ENCODE results near the gene LNP1. TPM values are rescaled to one million over a fixed set of nuclear protein-coding genes. Genes with fewer than 3 reads are reported as not detected.

LNP1 gene
- total RNA-seq, 2 donors from 2014 or later = 1.0 to 2.9 TPM

- Mint-ChIP-seq H3K27me3 (peaks cover 11 to 24% of the 10 kb centered on the region in 2 donors), H3K4me3 (peak within 1 kb of the TSS; percentile 84), H3K4me1 (ENCODE audit: low read depth in 2 of 2) (peaks cover 0 to 16% of the 10 kb centered on the region in 2 donors), H3K27ac (peak within 1 kb of the TSS; percentile 48 to 66), H3K36me3 (no peaks in the 10 kb centered on the region), H3K9me3 (no peaks in the 10 kb centered on the region)
- DNase-seq (ENCODE audit: low spot score) = peak; percentile 93
- ATAC-seq = peak; percentile 98 to 99
Measured at GRCh38 chr3:100492059-100493006, 91.0 kb downstream of the LNP1 start, which contains the start of gene TMEM45A. TSS of gene TMEM45A (plus strand) at chr3:100492619. CDS start at chr3:100555212, 62,593 bp downstream.

- Mint-ChIP-seq H3K4me3 (no peak overlapping the region), H3K27ac (no peak overlapping the region)
Measured at GRCh38 chr3:100496711-100497261, 95.4 kb downstream of the LNP1 start.

DNA sequence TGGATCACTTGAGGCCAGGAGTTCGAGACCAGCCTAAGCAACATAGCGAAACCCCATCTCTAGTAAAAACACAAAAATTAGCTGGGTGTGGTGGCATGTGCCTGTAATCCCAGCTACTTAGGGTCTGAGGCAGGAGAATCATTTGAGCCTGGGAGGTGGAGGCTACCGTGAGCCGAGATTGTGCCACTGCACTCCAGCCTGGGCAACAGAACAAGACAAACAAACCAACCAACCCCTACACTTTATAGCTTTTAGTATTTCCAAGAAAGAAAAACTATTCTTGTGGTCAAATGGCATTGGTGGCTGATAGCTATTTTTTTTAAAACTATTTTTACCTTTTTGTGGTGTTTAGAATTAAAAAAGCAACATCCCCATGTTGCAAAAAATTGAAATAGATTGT, 98.3 kb downstream of the LNP1 start:
- H3K9me3 Mint-ChIP-seq = no peaks in the 10 kb centered on the region
- H3K27ac Mint-ChIP-seq = no peak overlapping the region
- no peak for ATAC-seq
- H3K27me3 Mint-ChIP-seq = peaks cover 22 to 31% of the 10 kb centered on the region in 2 donors
- no peak overlapping the region for H3K4me3 Mint-ChIP-seq
- no peak for DNase-seq (ENCODE audit: low spot score)
- no peaks in the 10 kb centered on the region for H3K4me1 Mint-ChIP-seq (ENCODE audit: low read depth in 2 of 2)
- H3K36me3 Mint-ChIP-seq = no peaks in the 10 kb centered on the region

More at GRCh38 chr3:100496711-100497261, 95.4 kb downstream of the LNP1 start:
- H3K4me1 Mint-ChIP-seq (ENCODE audit: low read depth in 2 of 2) = peaks cover 0 to 13% of the 10 kb centered on the region in 2 donors
- ATAC-seq = no peak
- no peak for DNase-seq (ENCODE audit: low spot score)
- H3K9me3 Mint-ChIP-seq = no peaks in the 10 kb centered on the region
- H3K27me3 Mint-ChIP-seq = peaks cover 16 to 19% of the 10 kb centered on the region in 2 donors
- no peaks in the 10 kb centered on the region for H3K36me3 Mint-ChIP-seq

- ATAC-seq (no peak), DNase-seq (ENCODE audit: low spot score) (no peak)
- H3K9me3 Mint-ChIP-seq = no peaks in the 10 kb centered on the region
- no peak overlapping the region for H3K27ac Mint-ChIP-seq
- no peaks in the 10 kb centered on the region for H3K4me1 Mint-ChIP-seq (ENCODE audit: low read depth in 2 of 2)
- H3K36me3 Mint-ChIP-seq = no peaks in the 10 kb centered on the region
- peaks cover 20 to 28% of the 10 kb centered on the region in 2 donors for H3K27me3 Mint-ChIP-seq
- no peak overlapping the region for H3K4me3 Mint-ChIP-seq
Measured at GRCh38 chr3:100500320-100500880, 99.1 kb downstream of the LNP1 start.

GRCh38 chr3:100503448-100503847, 102.1 kb downstream of the LNP1 start:
- peaks cover 31 to 37% of the 10 kb centered on the region in 2 donors for H3K27me3 Mint-ChIP-seq
- ATAC-seq = no peak
- DNase-seq (ENCODE audit: low spot score) = no peak
- H3K9me3 Mint-ChIP-seq = no peaks in the 10 kb centered on the region
- no peak overlapping the region for H3K27ac Mint-ChIP-seq
- H3K4me3 Mint-ChIP-seq = no peak overlapping the region
- H3K4me1 Mint-ChIP-seq (ENCODE audit: low read depth in 2 of 2) = no peaks in the 10 kb centered on the region
- no peaks in the 10 kb centered on the region for H3K36me3 Mint-ChIP-seq

Other genes with a start within 250 kb of the LNP1 start
- 10 to 100 TPM; 21.5 to 31.4 TPM for gene TBC1D23, start 140.5 kb upstream of the LNP1 start, total RNA-seq
- gene NIT2, start 66.8 kb upstream of the LNP1 start, total RNA-seq = 10 to 100 TPM; 43.9 to 47.2 TPM
- gene TOMM70, start 450 bp upstream of the LNP1 start, total RNA-seq = 10 to 100 TPM; 46.0 to 49.3 TPM
- 1 to 10 TPM; 1.1 to 4.5 TPM for gene TMEM45A, start 91.1 kb downstream of the LNP1 start, total RNA-seq
- not detected for gene ADGRG7, start 208.1 kb downstream of the LNP1 start, total RNA-seq